Ovary (tissue), 3 donors: Measurements from ENCODE around the gene AKAP14.

Experiments
- POLR2A ChIP-seq: fragments of 450-650 bp; IDR thresholded peaks from one replicate; pipeline ENCODE4 v1.6.1; 2017; ENCODE audit warnings: antibody characterized with exemption, mild to moderate bottlenecking, moderate library complexity
- TF ChIP-seq, protein P1 (sequence below), 3 donors: fragments of 450-650 bp in 2 of 3; fragments of 200-600 bp in 1 of 3; IDR thresholded peaks; one replicate each; pipeline versions ENCODE4 v1.5.1 to v1.8.0; 2016 to 2022; ENCODE audit warnings: antibody characterized with exemption in 3 of 3, mild to moderate bottlenecking in 1 of 3
- donor health status: DM: no; HTN: no; CAD: no.

DNA sequence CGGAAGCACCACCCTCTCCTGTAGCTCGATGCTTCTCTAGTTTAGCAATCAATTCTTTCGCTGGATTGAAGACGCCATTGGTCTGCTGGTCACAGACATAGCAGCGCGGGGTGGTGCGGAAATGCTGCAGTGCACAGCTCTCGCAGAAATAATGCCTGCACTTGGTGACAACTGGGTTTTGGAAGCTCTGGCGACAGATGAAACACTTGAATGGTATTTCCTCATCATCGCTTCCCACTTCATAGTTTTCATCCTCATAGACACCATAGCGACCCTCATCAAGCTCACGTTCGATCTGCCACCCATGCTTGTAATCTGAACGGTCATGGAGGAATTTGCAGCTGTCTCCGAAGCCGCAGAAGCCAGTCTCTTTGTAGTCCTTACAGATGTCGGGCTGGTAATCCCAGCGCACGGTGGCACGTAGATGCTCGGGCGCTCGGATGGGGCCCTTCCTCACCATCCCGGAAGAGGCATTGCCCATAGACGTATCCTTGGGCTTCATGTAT lies 25.0 kb upstream of the AKAP14 start:
- TF ChIP-seq, protein P1, sequence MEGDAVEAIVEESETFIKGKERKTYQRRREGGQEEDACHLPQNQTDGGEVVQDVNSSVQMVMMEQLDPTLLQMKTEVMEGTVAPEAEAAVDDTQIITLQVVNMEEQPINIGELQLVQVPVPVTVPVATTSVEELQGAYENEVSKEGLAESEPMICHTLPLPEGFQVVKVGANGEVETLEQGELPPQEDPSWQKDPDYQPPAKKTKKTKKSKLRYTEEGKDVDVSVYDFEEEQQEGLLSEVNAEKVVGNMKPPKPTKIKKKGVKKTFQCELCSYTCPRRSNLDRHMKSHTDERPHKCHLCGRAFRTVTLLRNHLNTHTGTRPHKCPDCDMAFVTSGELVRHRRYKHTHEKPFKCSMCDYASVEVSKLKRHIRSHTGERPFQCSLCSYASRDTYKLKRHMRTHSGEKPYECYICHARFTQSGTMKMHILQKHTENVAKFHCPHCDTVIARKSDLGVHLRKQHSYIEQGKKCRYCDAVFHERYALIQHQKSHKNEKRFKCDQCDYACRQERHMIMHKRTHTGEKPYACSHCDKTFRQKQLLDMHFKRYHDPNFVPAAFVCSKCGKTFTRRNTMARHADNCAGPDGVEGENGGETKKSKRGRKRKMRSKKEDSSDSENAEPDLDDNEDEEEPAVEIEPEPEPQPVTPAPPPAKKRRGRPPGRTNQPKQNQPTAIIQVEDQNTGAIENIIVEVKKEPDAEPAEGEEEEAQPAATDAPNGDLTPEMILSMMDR (IDR thresholded peaks at IDR 0.05) = no peak
- TF ChIP-seq POLR2A = no peak
